Right kidney (tissue), 1 donor: ENCODE measurements around the gene PIGK.
"Not testable (repeated sequence)": the region's sequence is repeated elsewhere in the genome, so short reads cannot be mapped to it uniquely, and the experiment has no call there.

Source experiments
- DNase-seq: peaks from one replicate; pipeline ENCODE4 v3.0.0-alpha.2; 2016

The PIGK gene

GRCh38 chr1:77200293-77200692 is 18.9 kb downstream of the PIGK start:
- DNase-seq, result no peak

- no peak for DNase-seq
Observed at GRCh38 chr1:77197351-77197750, 21.9 kb downstream of the PIGK start.

GRCh38 chr1:77193951-77194350 is 25.3 kb downstream of the PIGK start:
- no peak for DNase-seq

GRCh38 chr1:77188770-77189169 is 30.5 kb downstream of the PIGK start:
- DNase-seq, result no peak

- DNase-seq, result not testable (repeated sequence)
Observed at GRCh38 chr1:77186907-77187306, 32.3 kb downstream of the PIGK start.

GRCh38 chr1:77182083-77182482 is 37.1 kb downstream of the PIGK start:
- no peak for DNase-seq

- no peak for DNase-seq
Observed at GRCh38 chr1:77179632-77180031, 39.6 kb downstream of the PIGK start.

- DNase-seq, result no peak
Observed at GRCh38 chr1:77175230-77175844, 43.9 kb downstream of the PIGK start.

- no peak for DNase-seq
Observed at GRCh38 chr1:77170687-77171086, 48.5 kb downstream of the PIGK start.

- no peak for DNase-seq
Observed at GRCh38 chr1:77168358-77168757, 50.9 kb downstream of the PIGK start.

GRCh38 chr1:77164434-77164944 is 54.7 kb downstream of the PIGK start:
- no peak for DNase-seq

GRCh38 chr1:77159706-77160105 is 59.5 kb downstream of the PIGK start:
- DNase-seq, result not testable (repeated sequence)

- no peak for DNase-seq
Observed at GRCh38 chr1:77156214-77156613, 63.0 kb downstream of the PIGK start.

- no peak for DNase-seq
Observed at GRCh38 chr1:77146270-77146669, 73.0 kb downstream of the PIGK start.

- no peak for DNase-seq
Observed at GRCh38 chr1:77143529-77144121, 75.6 kb downstream of the PIGK start.

- DNase-seq, result no peak
Observed at GRCh38 chr1:77139389-77139788, 79.8 kb downstream of the PIGK start.

- DNase-seq, result no peak
Observed at GRCh38 chr1:77134359-77134758, 84.9 kb downstream of the PIGK start.

- DNase-seq, result no peak
Observed at GRCh38 chr1:77133731-77134358, 85.4 kb downstream of the PIGK start.

- DNase-seq, result peak; percentile 4
Observed at GRCh38 chr1:77126307-77126706, 92.9 kb downstream of the PIGK start.

- DNase-seq, result no peak
Observed at GRCh38 chr1:77121503-77121902, 97.7 kb downstream of the PIGK start.

- DNase-seq, result no peak
Observed at GRCh38 chr1:77120950-77121349, 98.3 kb downstream of the PIGK start.

GRCh38 chr1:77118712-77119111 is 100.5 kb downstream of the PIGK start:
- no peak for DNase-seq

GRCh38 chr1:77104672-77105071 is 114.6 kb downstream of the PIGK start:
- no peak for DNase-seq

GRCh38 chr1:77103486-77103885 is 115.7 kb downstream of the PIGK start:
- DNase-seq, result no peak
